ENCODE measurements around the gene OSBPL5. TPM values are rescaled to one million over a fixed set of nuclear protein-coding genes. Genes with fewer than 3 reads are reported as not detected.

Gene OSBPL5
- total and polyA plus RNA-seq, 2 of the 4 experiments (the other 2 are of a cell fraction) = 14.9 to 22.3 TPM

DNA sequence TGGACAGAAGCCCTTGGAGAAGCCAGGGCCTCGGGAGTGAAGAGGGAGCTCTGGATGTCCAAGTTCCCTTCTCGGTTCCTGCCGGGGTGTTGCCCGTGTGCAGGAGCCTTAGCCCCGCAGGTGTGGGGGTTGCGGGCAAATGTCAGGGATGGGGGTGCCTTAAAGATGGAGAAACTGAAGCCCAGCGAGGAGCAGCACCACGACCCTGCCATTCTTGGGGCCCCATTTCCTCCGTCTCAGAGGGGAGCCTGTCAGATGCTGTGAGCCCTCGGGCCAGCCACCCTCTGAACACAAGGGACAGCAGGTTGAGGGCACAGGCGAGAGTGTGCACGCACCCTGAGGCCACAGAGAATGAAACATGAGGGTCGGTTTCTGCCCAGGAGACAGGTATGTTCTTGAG is 6.3 kb downstream of the OSBPL5 start:
- H2AK9ac ChIP-seq (replicated peaks; ENCODE audit: low read depth, low read length, poor library complexity) = peak overlapping the region; percentile 30
- no TSS peak for BruUV-seq (replicated peaks)
- no peak overlapping the region for H3K18ac ChIP-seq (ENCODE audit: low read depth, low read length)
- H3K4ac ChIP-seq (ENCODE audit: low read depth, low read length) = no peak overlapping the region
- no peak overlapping the region for H3K27ac ChIP-seq (ENCODE audit: insufficient read depth, low read length)
- in situ Hi-C loops (cut with MboI; ENCODE audit: low sequenced_read_pairs) = no loop called here
- H4K91ac ChIP-seq (ENCODE audit: insufficient read depth, low read depth, low read length) = no peak overlapping the region
- no peak overlapping the region for H2BK20ac ChIP-seq (ENCODE audit: low read depth, low read length)
- TF ChIP-seq MAFK (IDR thresholded peaks at IDR 0.05; ENCODE audit: low read depth, low read length) = no peak
- no peak for TF ChIP-seq NFE2L2 (IDR thresholded peaks at IDR 0.05; ENCODE audit: low read depth, low read length)
- no peak for TF ChIP-seq CHD1 (IDR thresholded peaks at IDR 0.05; ENCODE audit: low read depth, low read length)
- TF ChIP-seq SMC3 (IDR thresholded peaks at IDR 0.05; ENCODE audit: low read depth, low read length) = no peak
- no peak for TF ChIP-seq POLR2A (IDR thresholded peaks at IDR 0.05; ENCODE audit: low read depth, low read length)
- TF ChIP-seq MXI1 (IDR thresholded peaks at IDR 0.05; ENCODE audit: borderline replicate concordance, low read depth, low read length) = no peak
- TF ChIP-seq, protein P1, sequence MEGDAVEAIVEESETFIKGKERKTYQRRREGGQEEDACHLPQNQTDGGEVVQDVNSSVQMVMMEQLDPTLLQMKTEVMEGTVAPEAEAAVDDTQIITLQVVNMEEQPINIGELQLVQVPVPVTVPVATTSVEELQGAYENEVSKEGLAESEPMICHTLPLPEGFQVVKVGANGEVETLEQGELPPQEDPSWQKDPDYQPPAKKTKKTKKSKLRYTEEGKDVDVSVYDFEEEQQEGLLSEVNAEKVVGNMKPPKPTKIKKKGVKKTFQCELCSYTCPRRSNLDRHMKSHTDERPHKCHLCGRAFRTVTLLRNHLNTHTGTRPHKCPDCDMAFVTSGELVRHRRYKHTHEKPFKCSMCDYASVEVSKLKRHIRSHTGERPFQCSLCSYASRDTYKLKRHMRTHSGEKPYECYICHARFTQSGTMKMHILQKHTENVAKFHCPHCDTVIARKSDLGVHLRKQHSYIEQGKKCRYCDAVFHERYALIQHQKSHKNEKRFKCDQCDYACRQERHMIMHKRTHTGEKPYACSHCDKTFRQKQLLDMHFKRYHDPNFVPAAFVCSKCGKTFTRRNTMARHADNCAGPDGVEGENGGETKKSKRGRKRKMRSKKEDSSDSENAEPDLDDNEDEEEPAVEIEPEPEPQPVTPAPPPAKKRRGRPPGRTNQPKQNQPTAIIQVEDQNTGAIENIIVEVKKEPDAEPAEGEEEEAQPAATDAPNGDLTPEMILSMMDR (conservative IDR thresholded peaks at IDR 0.05; ENCODE audit: low read depth, low read length) = no peak
- no peak for TF ChIP-seq RAD21 (IDR thresholded peaks at IDR 0.05; ENCODE audit: low read length)
- TF ChIP-seq BHLHE40 (IDR thresholded peaks at IDR 0.05; ENCODE audit: low read depth, low read length) = no peak
- TF ChIP-seq ELK1 (IDR thresholded peaks at IDR 0.05; ENCODE audit: borderline replicate concordance, low read depth, low read length) = no peak
- ATAC-seq (ENCODE audit: low read depth) (no peak), DNase-seq (no peak)
- H4K20me1 ChIP-seq (ENCODE audit: insufficient read depth, low read length) = peaks cover 69% of the 10 kb centered on the region
- H3K23ac ChIP-seq (ENCODE audit: low read depth, low read length) = no peak overlapping the region
- H4K8ac ChIP-seq (ENCODE audit: low read depth in 2 of 2, low read length in 2 of 2) = no peak overlapping the region
- H2AK5ac ChIP-seq (ENCODE audit: low read depth, low read length) = peak overlapping the region; percentile 59; the same call in 1 of the 2 replicates
- 95% methylated on average over 3 of the region's 13 CpGs; no CpG with 5 or more reads in 1 of the 2 experiments for WGBS, 2 experiments (ENCODE audit: extremely low coverage in 2 of 2, insufficient read length in 1 of 2)
- H2BK120ac ChIP-seq (ENCODE audit: low read depth, low read length) = no peak overlapping the region
- no peak overlapping the region for H2BK5ac ChIP-seq (ENCODE audit: low read depth, low read length, poor library complexity, severe bottlenecking)
- no peak overlapping the region for H2BK15ac ChIP-seq (ENCODE audit: low read depth, low read length)
- no peak overlapping the region; the same call in 1 of the 2 replicates for H3K4me2 ChIP-seq (ENCODE audit: low read depth, low read length)
- dilution Hi-C loops (cut with HindIII; ENCODE audit: low sequenced_read_pairs, unreplicated experiment) = no loop called here
- H3K79me1 ChIP-seq (ENCODE audit: low read depth in 1 of 2, low read length in 2 of 2) = peaks cover 35 to 96% of the 10 kb centered on the region in 2 experiments
- H3K4me1 ChIP-seq (ENCODE audit: control insufficient read depth, insufficient read depth, low read length) = peaks cover 63% of the 10 kb centered on the region
- ChIA-PET POLR2A (ENCODE audit: unreplicated experiment) (no interaction called here), CTCF (interaction anchor here (0.6 kb wide), 1 partner anchor 61 kb away, joined by 3 read pairs; no protein-coding TSS in a partner anchor)
- intact Hi-C loops (cut with micrococcal nuclease) = no loop called here
- H3K9ac ChIP-seq (ENCODE audit: low read depth, low read length) = no peak overlapping the region
- no peak overlapping the region for H2AFZ ChIP-seq (replicated peaks; ENCODE audit: low read length, poor library complexity)
- no peak overlapping the region for H3K4me3 ChIP-seq (ENCODE audit: insufficient read depth, low read depth, low read length)
- no peak overlapping the region for H3K14ac ChIP-seq (replicated peaks; ENCODE audit: low read depth, low read length)
- H3K36me3 ChIP-seq (ENCODE audit: control insufficient read depth, insufficient read depth, low read length) = no peaks in the 10 kb centered on the region
- H4K5ac ChIP-seq (ENCODE audit: low read depth, low read length) = no peak overlapping the region
- no peaks in the 10 kb centered on the region for H3K27me3 ChIP-seq (ENCODE audit: control insufficient read depth, insufficient read depth, low read length)
- no peaks in the 10 kb centered on the region for H3K9me3 ChIP-seq (ENCODE audit: control insufficient read depth, insufficient read depth, low read length)
- no peak overlapping the region for H3K56ac ChIP-seq (ENCODE audit: extremely low read depth, insufficient read depth, low read length)
- peaks cover 27% of the 10 kb centered on the region for H3K9me1 ChIP-seq (ENCODE audit: insufficient read depth, low read length)

Measured in IMR-90 (cell line).